Measurements from ENCODE around the gene TFAP2E.

Gene TFAP2E

GRCh38 chr1:35588197-35588910 is 15.2 kb downstream of the TFAP2E start:
- no peak overlapping the region for H3K4me3 ChIP-seq (ENCODE audit: low read depth, low read length)
- no peak for TF ChIP-seq CTCF (IDR thresholded peaks at IDR 0.05; ENCODE audit: control insufficient read depth, extremely low read depth, insufficient read depth)
- no peak for DNase-seq (ENCODE audit: low read depth)

GRCh38 chr1:35589516-35590427 is 16.7 kb downstream of the TFAP2E start:
- no peak overlapping the region for H3K4me3 ChIP-seq (ENCODE audit: low read depth, low read length)
- no peak for DNase-seq (ENCODE audit: low read depth)
- no peak for TF ChIP-seq CTCF (IDR thresholded peaks at IDR 0.05; ENCODE audit: control insufficient read depth, extremely low read depth, insufficient read depth)

- TF ChIP-seq CTCF (IDR thresholded peaks at IDR 0.05; ENCODE audit: control insufficient read depth, extremely low read depth, insufficient read depth): no peak
- no peak overlapping the region for H3K4me3 ChIP-seq (ENCODE audit: low read depth, low read length)
- DNase-seq (ENCODE audit: low read depth): no peak
Observed at GRCh38 chr1:35590476-35591040, 17.4 kb downstream of the TFAP2E start.

GRCh38 chr1:35591211-35591610 is 18.1 kb downstream of the TFAP2E start:
- no peak overlapping the region for H3K4me3 ChIP-seq (ENCODE audit: low read depth, low read length)
- no peak for TF ChIP-seq CTCF (IDR thresholded peaks at IDR 0.05; ENCODE audit: control insufficient read depth, extremely low read depth, insufficient read depth)
- DNase-seq (ENCODE audit: low read depth): no peak

- no peak for TF ChIP-seq CTCF (IDR thresholded peaks at IDR 0.05; ENCODE audit: control insufficient read depth, extremely low read depth, insufficient read depth)
- no peak for DNase-seq (ENCODE audit: low read depth)
Observed at GRCh38 chr1:35592991-35593769, 20.1 kb downstream of the TFAP2E start.

GRCh38 chr1:35594005-35594760 is 21.1 kb downstream of the TFAP2E start:
- DNase-seq (ENCODE audit: low read depth): no peak
- no peak overlapping the region for H3K4me3 ChIP-seq (ENCODE audit: low read depth, low read length)
- TF ChIP-seq CTCF (IDR thresholded peaks at IDR 0.05; ENCODE audit: control insufficient read depth, extremely low read depth, insufficient read depth): no peak

More at GRCh38 chr1:35592991-35593769, 20.1 kb downstream of the TFAP2E start:
- no peak overlapping the region for H3K4me3 ChIP-seq (ENCODE audit: low read depth, low read length)
